ENCODE measurements around the gene FXYD6.

The FXYD6 gene

GRCh38 chr11:117852309-117852708 is 24.1 kb downstream of the FXYD6 start:
- Histone ChIP-seq H3K36me3 (ENCODE audit: control insufficient read depth in 5 of 5, insufficient read depth in 5 of 5, low read length in 5 of 5) (no peaks in the 10 kb centered on the region), H3K9ac (ENCODE audit: low read length in 5 of 5) (no peak overlapping the region), H3K4me1 (ENCODE audit: control insufficient read depth in 5 of 5, insufficient read depth in 5 of 5, low read length in 5 of 5) (peaks cover 0 to 7% (median 4%) of the 10 kb centered on the region in 5 donors), H3K9me3 (ENCODE audit: control insufficient read depth in 5 of 5, low read length in 5 of 5) (peaks cover 0 to 14% (median 8%) of the 10 kb centered on the region in 5 donors), H3K27ac (ENCODE audit: low read depth, low read length) (no peak overlapping the region), H3K4me3 (ENCODE audit: low read depth in 1 of 5, low read length in 5 of 5) (no peak overlapping the region), H3K27me3 (ENCODE audit: control insufficient read depth in 5 of 5, insufficient read depth in 4 of 5, low read length in 5 of 5) (peaks cover 0 to 4% (median 0%) of the 10 kb centered on the region in 5 donors)

- no peak overlapping the region for H3K4me3 ChIP-seq (ENCODE audit: low read depth in 1 of 5, low read length in 5 of 5)
- H3K4me1 ChIP-seq (ENCODE audit: control insufficient read depth in 5 of 5, insufficient read depth in 5 of 5, low read length in 5 of 5): peaks cover 0 to 6% (median 4%) of the 10 kb centered on the region in 5 donors
- peaks cover 0 to 14% (median 8%) of the 10 kb centered on the region in 5 donors for H3K9me3 ChIP-seq (ENCODE audit: control insufficient read depth in 5 of 5, low read length in 5 of 5)
- H3K36me3 ChIP-seq (ENCODE audit: control insufficient read depth in 5 of 5, insufficient read depth in 5 of 5, low read length in 5 of 5): no peaks in the 10 kb centered on the region
- H3K9ac ChIP-seq (ENCODE audit: low read length in 5 of 5): no peak overlapping the region
- H3K27me3 ChIP-seq (ENCODE audit: control insufficient read depth in 5 of 5, insufficient read depth in 4 of 5, low read length in 5 of 5): peaks cover 0 to 4% (median 0%) of the 10 kb centered on the region in 5 donors
- no peak overlapping the region for H3K27ac ChIP-seq (ENCODE audit: low read depth, low read length)
These were observed 24.6 kb downstream of the FXYD6 start for GRCh38 chr11:117851852-117852251.

GRCh38 chr11:117851106-117851505 is 25.4 kb downstream of the FXYD6 start:
- Histone ChIP-seq H3K27ac (ENCODE audit: low read depth, low read length) (no peak overlapping the region), H3K9ac (ENCODE audit: low read length in 5 of 5) (no peak overlapping the region), H3K4me3 (ENCODE audit: low read depth in 1 of 5, low read length in 5 of 5) (no peak overlapping the region), H3K9me3 (ENCODE audit: control insufficient read depth in 5 of 5, low read length in 5 of 5) (peaks cover 0 to 14% (median 8%) of the 10 kb centered on the region in 5 donors), H3K4me1 (ENCODE audit: control insufficient read depth in 5 of 5, insufficient read depth in 5 of 5, low read length in 5 of 5) (peaks cover 0 to 6% (median 4%) of the 10 kb centered on the region in 5 donors), H3K36me3 (ENCODE audit: control insufficient read depth in 5 of 5, insufficient read depth in 5 of 5, low read length in 5 of 5) (no peaks in the 10 kb centered on the region), H3K27me3 (ENCODE audit: control insufficient read depth in 5 of 5, insufficient read depth in 4 of 5, low read length in 5 of 5) (peaks cover 0 to 4% (median 0%) of the 10 kb centered on the region in 5 donors)

GRCh38 chr11:117849781-117850414 is 26.6 kb downstream of the FXYD6 start:
- no peaks in the 10 kb centered on the region for H3K36me3 ChIP-seq (ENCODE audit: control insufficient read depth in 5 of 5, insufficient read depth in 5 of 5, low read length in 5 of 5)
- H3K9me3 ChIP-seq (ENCODE audit: control insufficient read depth in 5 of 5, low read length in 5 of 5): peaks cover 0 to 14% (median 8%) of the 10 kb centered on the region in 5 donors
- H3K4me3 ChIP-seq (ENCODE audit: low read depth in 1 of 5, low read length in 5 of 5): no peak overlapping the region
- H3K27me3 ChIP-seq (ENCODE audit: control insufficient read depth in 5 of 5, insufficient read depth in 4 of 5, low read length in 5 of 5): no peaks in the 10 kb centered on the region
- H3K4me1 ChIP-seq (ENCODE audit: control insufficient read depth in 5 of 5, insufficient read depth in 5 of 5, low read length in 5 of 5): peaks cover 0 to 6% (median 4%) of the 10 kb centered on the region in 5 donors
- no peak overlapping the region for H3K9ac ChIP-seq (ENCODE audit: low read length in 5 of 5)
- no peak overlapping the region for H3K27ac ChIP-seq (ENCODE audit: low read depth, low read length)

GRCh38 chr11:117843666-117844484 is 32.6 kb downstream of the FXYD6 start:
- Histone ChIP-seq H3K4me1 (ENCODE audit: control insufficient read depth in 5 of 5, insufficient read depth in 5 of 5, low read length in 5 of 5) (peaks cover 0 to 40% (median 10%) of the 10 kb centered on the region in 5 donors), H3K4me3 (ENCODE audit: low read depth in 1 of 5, low read length in 5 of 5) (no peak overlapping the region), H3K9ac (ENCODE audit: low read length in 5 of 5) (peak overlapping the region in 1 of 5 donors; percentile 45), H3K9me3 (ENCODE audit: control insufficient read depth in 5 of 5, low read length in 5 of 5) (no peaks in the 10 kb centered on the region), H3K36me3 (ENCODE audit: control insufficient read depth in 5 of 5, insufficient read depth in 5 of 5, low read length in 5 of 5) (peaks cover 0 to 13% (median 3%) of the 10 kb centered on the region in 5 donors), H3K27me3 (ENCODE audit: control insufficient read depth in 5 of 5, insufficient read depth in 4 of 5, low read length in 5 of 5) (peaks cover 0 to 4% (median 0%) of the 10 kb centered on the region in 5 donors), H3K27ac (ENCODE audit: low read depth, low read length) (no peak overlapping the region)

GRCh38 chr11:117842131-117842941 is 34.1 kb downstream of the FXYD6 start:
- peak overlapping the region; percentile 46 for H3K27ac ChIP-seq (ENCODE audit: low read depth, low read length)
- H3K9me3 ChIP-seq (ENCODE audit: control insufficient read depth in 5 of 5, low read length in 5 of 5): no peaks in the 10 kb centered on the region
- H3K9ac ChIP-seq (ENCODE audit: low read length in 5 of 5): no peak overlapping the region
- H3K4me3 ChIP-seq (ENCODE audit: low read depth in 1 of 5, low read length in 5 of 5): no peak overlapping the region
- peaks cover 0 to 4% (median 2%) of the 10 kb centered on the region in 5 donors for H3K27me3 ChIP-seq (ENCODE audit: control insufficient read depth in 5 of 5, insufficient read depth in 4 of 5, low read length in 5 of 5)
- H3K36me3 ChIP-seq (ENCODE audit: control insufficient read depth in 5 of 5, insufficient read depth in 5 of 5, low read length in 5 of 5): peaks cover 0 to 25% (median 4%) of the 10 kb centered on the region in 5 donors
- peaks cover 0 to 50% (median 10%) of the 10 kb centered on the region in 5 donors for H3K4me1 ChIP-seq (ENCODE audit: control insufficient read depth in 5 of 5, insufficient read depth in 5 of 5, low read length in 5 of 5)

GRCh38 chr11:117841551-117842031 is 34.9 kb downstream of the FXYD6 start:
- Histone ChIP-seq H3K27ac (ENCODE audit: low read depth, low read length) (peak overlapping the region; percentile 18), H3K36me3 (ENCODE audit: control insufficient read depth in 5 of 5, insufficient read depth in 5 of 5, low read length in 5 of 5) (peaks cover 0 to 25% (median 4%) of the 10 kb centered on the region in 5 donors), H3K9me3 (ENCODE audit: control insufficient read depth in 5 of 5, low read length in 5 of 5) (no peaks in the 10 kb centered on the region), H3K4me1 (ENCODE audit: control insufficient read depth in 5 of 5, insufficient read depth in 5 of 5, low read length in 5 of 5) (peaks cover 0 to 51% (median 10%) of the 10 kb centered on the region in 5 donors), H3K4me3 (ENCODE audit: low read depth in 1 of 5, low read length in 5 of 5) (no peak overlapping the region), H3K27me3 (ENCODE audit: control insufficient read depth in 5 of 5, insufficient read depth in 4 of 5, low read length in 5 of 5) (peaks cover 0 to 4% (median 2%) of the 10 kb centered on the region in 5 donors), H3K9ac (ENCODE audit: low read length in 5 of 5) (no peak overlapping the region)

- no peaks in the 10 kb centered on the region for H3K9me3 ChIP-seq (ENCODE audit: control insufficient read depth in 5 of 5, low read length in 5 of 5)
- peaks cover 0 to 4% (median 2%) of the 10 kb centered on the region in 5 donors for H3K27me3 ChIP-seq (ENCODE audit: control insufficient read depth in 5 of 5, insufficient read depth in 4 of 5, low read length in 5 of 5)
- H3K4me1 ChIP-seq (ENCODE audit: control insufficient read depth in 5 of 5, insufficient read depth in 5 of 5, low read length in 5 of 5): peaks cover 0 to 51% (median 10%) of the 10 kb centered on the region in 5 donors
- no peak overlapping the region for H3K4me3 ChIP-seq (ENCODE audit: low read depth in 1 of 5, low read length in 5 of 5)
- peak overlapping the region; percentile 18 for H3K27ac ChIP-seq (ENCODE audit: low read depth, low read length)
- H3K9ac ChIP-seq (ENCODE audit: low read length in 5 of 5): no peak overlapping the region
- H3K36me3 ChIP-seq (ENCODE audit: control insufficient read depth in 5 of 5, insufficient read depth in 5 of 5, low read length in 5 of 5): peaks cover 0 to 25% (median 4%) of the 10 kb centered on the region in 5 donors
These were observed 35.4 kb downstream of the FXYD6 start for GRCh38 chr11:117840881-117841550.
